SK-N-SH treated with all-trans-retinoic acid at 6 μM for 48 hours (cell line): ENCODE results near the gene PAMR1.

Source experiments
- ARNTL ChIP-seq: fragments of 450-650 bp; formaldehyde crosslinking; IDR thresholded peaks from 2 replicates; pipeline ENCODE4 v1.5.0; 2020; ENCODE audit warnings: low read depth, mild to moderate bottlenecking, moderate library complexity, borderline replicate concordance
- GLIS3 ChIP-seq: fragments of 250-450 bp; sonication (Bioruptor Pico); IDR thresholded peaks from 2 replicates; pipeline ENCODE4 v1.5.0; 2020; ENCODE audit warnings: mild to moderate bottlenecking, moderate library complexity
- OSR1 ChIP-seq: fragments of 250-450 bp; sonication (Bioruptor Pico); IDR thresholded peaks from 2 replicates; pipeline ENCODE4 v1.8.0; 2022; ENCODE audit warnings: moderate library complexity, mild to moderate bottlenecking, inconsistent platforms

DNA sequence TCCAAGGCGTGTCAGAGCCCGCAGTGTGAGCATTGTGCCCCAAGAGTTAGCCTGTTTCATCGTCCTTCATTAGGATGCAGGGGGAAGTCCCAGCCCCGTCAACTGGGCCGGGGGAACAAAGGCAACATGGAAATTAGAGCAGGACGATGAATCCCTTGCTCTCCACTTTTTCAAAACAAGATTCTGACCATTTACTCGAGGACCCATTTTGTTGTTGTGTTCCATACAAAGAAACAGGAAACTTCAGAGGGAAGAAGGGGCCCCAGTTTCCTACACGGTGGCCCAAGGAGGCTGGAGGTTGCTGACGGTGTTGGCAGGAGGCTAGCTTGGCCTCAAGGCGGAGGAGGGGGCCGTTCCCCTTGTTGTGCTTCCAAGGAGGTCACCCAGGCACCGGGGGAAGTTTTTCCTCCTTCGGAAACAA lies 62.1 kb downstream of the PAMR1 start:
- no peak for TF ChIP-seq ARNTL (CRISPR knock-in tag)
- TF ChIP-seq GLIS3 (CRISPR knock-in tag), result no peak
- no peak for TF ChIP-seq OSR1 (CRISPR knock-in tag)
